ENCODE measurements around the gene PRELID3B.

Gene PRELID3B

DNA sequence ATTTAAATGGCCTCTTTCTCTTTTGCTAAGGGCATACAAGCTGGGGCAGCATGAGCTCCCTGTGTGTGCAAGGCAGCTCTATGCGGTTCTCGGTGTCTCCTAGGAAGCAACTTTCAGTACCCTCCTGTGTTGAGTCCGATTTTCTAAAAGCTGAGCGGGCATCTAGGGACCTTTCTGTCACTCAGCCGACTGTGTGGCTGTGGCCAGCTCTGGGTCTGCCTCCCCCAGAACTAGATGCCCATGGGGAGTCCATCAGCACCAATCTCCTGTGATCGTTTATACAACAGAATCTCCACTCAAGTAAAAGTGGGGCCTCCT is 54.1 kb downstream of the PRELID3B start:
- no peak for FAIRE-seq

DNA sequence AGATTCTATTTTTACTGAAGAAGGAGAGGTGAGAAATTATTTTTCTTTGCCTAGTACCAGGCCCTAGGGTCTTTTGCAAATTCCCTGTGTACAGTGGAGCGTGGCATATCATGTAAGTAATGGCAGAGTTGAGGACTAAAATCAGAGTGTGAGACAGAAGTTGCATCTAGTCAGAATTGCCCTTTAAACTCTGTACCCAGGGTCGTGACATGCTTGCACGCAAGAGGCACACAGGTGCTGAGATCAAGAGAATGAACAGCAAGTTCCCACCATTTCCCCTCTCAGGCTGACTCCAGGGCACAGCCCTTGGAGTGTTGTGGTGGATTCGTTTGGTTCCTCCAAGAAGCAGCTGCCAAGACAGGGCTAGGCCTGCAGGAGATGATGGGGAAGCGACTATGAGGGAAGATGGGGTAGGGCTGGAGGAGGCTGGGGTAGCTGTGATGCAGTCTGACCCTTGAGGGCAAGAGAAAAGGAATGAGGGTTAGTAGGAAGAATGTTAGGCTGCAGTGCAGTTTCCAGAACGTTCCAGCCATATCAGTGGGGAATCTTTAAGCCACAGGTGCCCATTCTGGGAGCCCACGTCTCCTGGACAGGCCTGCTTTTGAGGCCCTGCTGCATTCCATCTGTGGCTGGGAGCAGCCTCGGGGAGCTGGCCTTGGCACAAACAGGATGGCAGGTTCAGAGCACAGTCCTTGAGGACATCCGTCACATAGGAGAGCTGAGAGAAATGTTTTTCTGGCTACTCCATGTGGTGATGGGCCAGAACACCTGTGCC is 54.6 kb downstream of the PRELID3B start:
- no peak for TF ChIP-seq CTCF (IDR thresholded peaks at IDR 0.05; ENCODE audit: insufficient read depth, missing control alignments)
- no peak for DNase-seq (ENCODE audit: insufficient read length, low spot score)
- no peak for FAIRE-seq

More for the DNA sequence above, 54.1 kb downstream of the PRELID3B start:
- TF ChIP-seq CTCF (IDR thresholded peaks at IDR 0.05; ENCODE audit: insufficient read depth, missing control alignments): no peak
- DNase-seq (ENCODE audit: insufficient read length, low spot score): no peak

GRCh38 chr20:58986968-58987517 is 55.5 kb downstream of the PRELID3B start:
- FAIRE-seq (peak; percentile 35), DNase-seq (ENCODE audit: insufficient read length, low spot score) (peak; percentile 55)
- TF ChIP-seq CTCF (IDR thresholded peaks at IDR 0.05; ENCODE audit: insufficient read depth, missing control alignments): no peak

GRCh38 chr20:58986286-58986967 is 56.2 kb downstream of the PRELID3B start:
- no peak for FAIRE-seq
- DNase-seq (ENCODE audit: insufficient read length, low spot score): no peak
- TF ChIP-seq CTCF (IDR thresholded peaks at IDR 0.05; ENCODE audit: insufficient read depth, missing control alignments): no peak

GRCh38 chr20:58985656-58986055 is 56.9 kb downstream of the PRELID3B start:
- TF ChIP-seq CTCF (IDR thresholded peaks at IDR 0.05; ENCODE audit: insufficient read depth, missing control alignments): no peak
- FAIRE-seq: no peak
- no peak for DNase-seq (ENCODE audit: insufficient read length, low spot score)

DNA sequence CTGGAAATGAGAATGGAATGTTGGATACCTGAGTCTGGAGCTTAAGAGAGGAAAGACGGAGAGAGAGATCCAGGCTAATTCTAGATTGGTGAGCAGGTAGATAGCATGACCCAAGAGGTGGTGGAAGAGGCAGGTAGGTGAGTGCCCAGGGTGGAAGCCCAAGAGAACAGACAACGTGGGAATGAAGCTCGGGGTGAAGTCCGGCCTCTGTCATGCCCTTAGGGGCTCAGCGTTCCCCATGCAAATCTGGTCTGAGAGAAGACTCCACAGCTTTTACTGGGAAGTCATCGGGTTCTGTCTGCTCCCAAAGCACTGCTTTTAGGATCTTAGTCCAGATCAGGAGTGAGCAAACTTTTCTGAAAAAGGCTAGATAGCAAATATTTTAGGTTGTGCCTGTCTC is 57.9 kb downstream of the PRELID3B start:
- no peak for TF ChIP-seq CTCF (IDR thresholded peaks at IDR 0.05; ENCODE audit: insufficient read depth, missing control alignments)
- DNase-seq (ENCODE audit: insufficient read length, low spot score): no peak
- FAIRE-seq: no peak

Data from D721Med (cell line).